ENCODE results near the gene VEPH1.

The VEPH1 gene

GRCh38 chr3:157491136-157491535, 12.1 kb downstream of the VEPH1 start:
- TF ChIP-seq CTCF (IDR thresholded peaks at IDR 0.05; ENCODE audit: low read depth, low read length, missing control alignments), result no peak
- DNase-seq (ENCODE audit: low read depth), result no peak
- no peak overlapping the region for H3K4me3 ChIP-seq (ENCODE audit: low read depth, low read length)
- in situ Hi-C loops (cut with HindIII; ENCODE audit: low sequenced_read_pairs), result no loop called here

GRCh38 chr3:157488144-157488543, 15.1 kb downstream of the VEPH1 start:
- DNase-seq (ENCODE audit: low read depth), result no peak
- in situ Hi-C loops (cut with HindIII; ENCODE audit: low sequenced_read_pairs), result no loop called here
- no peak for TF ChIP-seq CTCF (IDR thresholded peaks at IDR 0.05; ENCODE audit: low read depth, low read length, missing control alignments)
- no peak overlapping the region for H3K4me3 ChIP-seq (ENCODE audit: low read depth, low read length)

GRCh38 chr3:157487339-157487738, 15.9 kb downstream of the VEPH1 start:
- DNase-seq (ENCODE audit: low read depth), result no peak
- TF ChIP-seq CTCF (IDR thresholded peaks at IDR 0.05; ENCODE audit: low read depth, low read length, missing control alignments), result no peak
- H3K4me3 ChIP-seq (ENCODE audit: low read depth, low read length), result no peak overlapping the region
- in situ Hi-C loops (cut with HindIII; ENCODE audit: low sequenced_read_pairs), result no loop called here

GRCh38 chr3:157479464-157480243, 23.6 kb downstream of the VEPH1 start:
- DNase-seq (ENCODE audit: low read depth), result no peak
- no peak overlapping the region for H3K4me3 ChIP-seq (ENCODE audit: low read depth, low read length)
- in situ Hi-C loops (cut with HindIII; ENCODE audit: low sequenced_read_pairs), result no loop called here
- TF ChIP-seq CTCF (IDR thresholded peaks at IDR 0.05; ENCODE audit: low read depth, low read length, missing control alignments), result no peak

GRCh38 chr3:157477441-157477840, 25.8 kb downstream of the VEPH1 start:
- no peak for TF ChIP-seq CTCF (IDR thresholded peaks at IDR 0.05; ENCODE audit: low read depth, low read length, missing control alignments)
- H3K4me3 ChIP-seq (ENCODE audit: low read depth, low read length), result no peak overlapping the region
- in situ Hi-C loops (cut with HindIII; ENCODE audit: low sequenced_read_pairs), result no loop called here
- DNase-seq (ENCODE audit: low read depth), result no peak

- H3K4me3 ChIP-seq (ENCODE audit: low read depth, low read length), result no peak overlapping the region
- TF ChIP-seq CTCF (IDR thresholded peaks at IDR 0.05; ENCODE audit: low read depth, low read length, missing control alignments), result no peak
- in situ Hi-C loops (cut with HindIII; ENCODE audit: low sequenced_read_pairs), result no loop called here
- DNase-seq (ENCODE audit: low read depth), result no peak
These were observed 27.2 kb downstream of the VEPH1 start for GRCh38 chr3:157475921-157476414.
